ENCODE results near the gene DGKB.

Gene DGKB

GRCh38 chr7:14206121-14206520 lies 696.4 kb downstream of the DGKB start:
- no peak for DNase-seq (ENCODE audit: low spot score)
- POLR2A ChIA-PET (ENCODE audit: low non-redundant PET) = no interaction called here
- no peak overlapping the region for H3K27ac ChIP-seq
- TF ChIP-seq, protein P1, sequence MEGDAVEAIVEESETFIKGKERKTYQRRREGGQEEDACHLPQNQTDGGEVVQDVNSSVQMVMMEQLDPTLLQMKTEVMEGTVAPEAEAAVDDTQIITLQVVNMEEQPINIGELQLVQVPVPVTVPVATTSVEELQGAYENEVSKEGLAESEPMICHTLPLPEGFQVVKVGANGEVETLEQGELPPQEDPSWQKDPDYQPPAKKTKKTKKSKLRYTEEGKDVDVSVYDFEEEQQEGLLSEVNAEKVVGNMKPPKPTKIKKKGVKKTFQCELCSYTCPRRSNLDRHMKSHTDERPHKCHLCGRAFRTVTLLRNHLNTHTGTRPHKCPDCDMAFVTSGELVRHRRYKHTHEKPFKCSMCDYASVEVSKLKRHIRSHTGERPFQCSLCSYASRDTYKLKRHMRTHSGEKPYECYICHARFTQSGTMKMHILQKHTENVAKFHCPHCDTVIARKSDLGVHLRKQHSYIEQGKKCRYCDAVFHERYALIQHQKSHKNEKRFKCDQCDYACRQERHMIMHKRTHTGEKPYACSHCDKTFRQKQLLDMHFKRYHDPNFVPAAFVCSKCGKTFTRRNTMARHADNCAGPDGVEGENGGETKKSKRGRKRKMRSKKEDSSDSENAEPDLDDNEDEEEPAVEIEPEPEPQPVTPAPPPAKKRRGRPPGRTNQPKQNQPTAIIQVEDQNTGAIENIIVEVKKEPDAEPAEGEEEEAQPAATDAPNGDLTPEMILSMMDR (conservative IDR thresholded peaks at IDR 0.05; ENCODE audit: low read depth) = no peak
- CTCF ChIA-PET = no interaction called here

DNA sequence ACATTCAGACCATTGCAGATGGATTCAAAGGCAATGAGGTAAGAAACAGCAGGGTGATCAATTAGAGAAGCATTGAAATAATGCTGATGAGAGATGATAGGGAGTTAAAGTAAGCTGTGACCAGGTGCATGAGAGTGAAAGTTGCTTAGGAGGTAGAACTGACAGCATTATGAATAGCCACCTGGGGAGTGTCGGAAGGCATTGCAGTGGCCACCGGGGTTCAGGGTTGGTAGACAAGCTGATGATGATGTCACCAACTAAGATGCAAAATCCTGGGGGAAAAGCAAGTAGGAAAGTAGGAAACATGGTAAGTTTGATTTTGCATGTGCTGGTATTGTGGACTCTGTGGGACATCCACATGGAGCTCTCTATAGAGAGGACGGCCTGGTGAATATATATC lies 701.2 kb downstream of the DGKB start:
- no peak overlapping the region for H3K27ac ChIP-seq
- POLR2A ChIA-PET (ENCODE audit: low non-redundant PET) = no interaction called here
- TF ChIP-seq, protein P1 (conservative IDR thresholded peaks at IDR 0.05; ENCODE audit: low read depth) = no peak
- DNase-seq (ENCODE audit: low spot score) = no peak
- CTCF ChIA-PET = interaction anchor here (0.7 kb wide), 1 partner anchor 12 kb away, joined by 3 read pairs; no protein-coding TSS in a partner anchor

- POLR2A ChIA-PET (ENCODE audit: low non-redundant PET) = no interaction called here
- CTCF ChIA-PET = no interaction called here
- H3K27ac ChIP-seq = no peak overlapping the region
- DNase-seq (ENCODE audit: low spot score) = no peak
- TF ChIP-seq, protein P1 (conservative IDR thresholded peaks at IDR 0.05; ENCODE audit: low read depth) = no peak
These were observed 703.2 kb downstream of the DGKB start for GRCh38 chr7:14199336-14199735.

GRCh38 chr7:14197280-14197679 lies 705.3 kb downstream of the DGKB start:
- ChIA-PET CTCF (interaction anchor here (0.6 kb wide), 2 partner anchors 25 to 126 kb away, joined by 4 to 5 read pairs; no protein-coding TSS in a partner anchor), POLR2A (ENCODE audit: low non-redundant PET) (no interaction called here)
- no peak overlapping the region for H3K27ac ChIP-seq
- TF ChIP-seq, protein P1 (conservative IDR thresholded peaks at IDR 0.05; ENCODE audit: low read depth) = no peak
- DNase-seq (ENCODE audit: low spot score) = no peak

GRCh38 chr7:14196555-14196954 lies 706.0 kb downstream of the DGKB start:
- TF ChIP-seq, protein P1 (conservative IDR thresholded peaks at IDR 0.05; ENCODE audit: low read depth) = no peak
- ChIA-PET POLR2A (ENCODE audit: low non-redundant PET) (no interaction called here), CTCF (interaction anchor here (0.5 to 0.6 kb wide), 2 partner anchors 26 to 403 kb away, joined by 3 to 4 read pairs; no protein-coding TSS in a partner anchor)
- H3K27ac ChIP-seq = no peak overlapping the region
- peak; percentile 45 for DNase-seq (ENCODE audit: low spot score)

DNA sequence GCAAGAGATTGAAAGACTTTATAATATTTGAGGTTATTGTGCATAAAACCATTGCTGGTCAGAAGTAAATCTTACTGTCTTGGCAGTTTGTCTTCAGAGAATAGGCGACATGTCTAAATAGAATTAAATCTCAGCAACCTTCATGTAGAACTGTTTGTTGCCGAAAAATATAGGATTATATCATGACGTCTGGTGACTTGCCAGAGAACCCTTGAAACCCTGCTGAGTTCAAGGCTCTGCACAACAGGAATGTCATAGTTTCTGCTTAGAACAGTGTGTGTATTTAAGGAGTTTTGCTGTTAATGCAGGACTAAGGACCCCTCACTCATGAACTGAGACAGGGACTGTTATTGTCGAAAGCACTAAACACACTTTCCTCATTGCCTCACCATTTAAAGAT lies 706.7 kb downstream of the DGKB start:
- no peak overlapping the region for H3K27ac ChIP-seq
- ChIA-PET POLR2A (ENCODE audit: low non-redundant PET) (no interaction called here), CTCF (no interaction called here)
- TF ChIP-seq, protein P1 (conservative IDR thresholded peaks at IDR 0.05; ENCODE audit: low read depth) = no peak
- no peak for DNase-seq (ENCODE audit: low spot score)

DNA sequence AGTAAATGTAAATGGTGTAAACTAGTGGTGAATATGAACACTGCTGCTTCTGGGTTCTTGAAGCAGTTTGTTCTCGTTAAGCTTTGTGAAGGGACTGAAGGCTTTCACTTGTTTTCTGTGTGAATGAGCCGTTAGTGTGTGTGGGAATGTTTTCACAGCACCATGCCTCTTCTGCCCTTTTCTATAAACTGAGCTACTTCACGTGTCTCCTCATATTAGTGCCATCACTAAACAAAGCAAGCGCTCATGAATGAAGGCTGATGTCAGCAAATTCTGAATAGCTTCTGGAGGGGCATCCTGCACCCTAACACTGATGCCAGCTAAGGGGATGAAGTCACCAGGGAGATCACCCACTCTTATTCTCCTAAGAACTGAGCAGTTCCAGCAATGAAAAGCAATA lies 707.5 kb downstream of the DGKB start:
- ChIA-PET CTCF (interaction anchor here (0.6 kb wide), 1 partner anchor 254 kb away, joined by 3 read pairs; no protein-coding TSS in a partner anchor), POLR2A (ENCODE audit: low non-redundant PET) (no interaction called here)
- no peak for DNase-seq (ENCODE audit: low spot score)
- no peak overlapping the region for H3K27ac ChIP-seq
- TF ChIP-seq, protein P1 (conservative IDR thresholded peaks at IDR 0.05; ENCODE audit: low read depth) = no peak

All from RWPE1 (cell line).